GM18505 (cell line): ENCODE data around the gene PLCXD1.
"Not testable (repeated sequence)": the region's sequence is repeated elsewhere in the genome, so short reads cannot be mapped to it uniquely, and the experiment has no call there.

Experiments
- ATAC-seq: cut with Tn5 transposase; IDR thresholded peaks from one replicate; pipeline ENCODE4 v1.9.1; 2021; ENCODE audit not compliant: unreplicated experiment
- POLR2A ChIP-seq: IDR thresholded peaks from 4 replicates; pipeline ENCODE4 v1.6.1; 2011; ENCODE audit warnings: borderline replicate concordance; ENCODE audit not compliant: insufficient read depth, insufficient read length; ENCODE audit errors: extremely low read depth

Gene PLCXD1

DNA sequence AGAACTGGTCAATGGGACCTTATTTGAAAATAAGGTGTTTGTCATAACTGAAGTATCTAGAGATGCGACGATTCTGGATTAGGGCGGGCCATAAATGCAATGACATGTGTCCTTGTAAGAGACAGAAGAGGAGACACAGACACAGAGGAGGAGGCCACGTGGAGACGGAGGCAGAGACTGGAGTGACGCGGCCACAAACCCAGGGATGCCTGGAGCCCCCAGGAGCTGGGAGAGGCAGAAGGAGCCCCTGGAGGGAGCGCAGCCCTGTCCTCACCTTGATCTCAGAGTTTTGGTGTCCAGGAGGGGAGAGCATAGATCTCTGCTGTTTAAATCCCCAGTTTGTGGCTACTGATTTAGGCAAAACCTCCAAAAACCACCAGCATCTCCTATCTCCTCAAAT, 32.4 kb downstream of the PLCXD1 start:
- TF ChIP-seq POLR2A = no peak
- no peak for ATAC-seq

DNA sequence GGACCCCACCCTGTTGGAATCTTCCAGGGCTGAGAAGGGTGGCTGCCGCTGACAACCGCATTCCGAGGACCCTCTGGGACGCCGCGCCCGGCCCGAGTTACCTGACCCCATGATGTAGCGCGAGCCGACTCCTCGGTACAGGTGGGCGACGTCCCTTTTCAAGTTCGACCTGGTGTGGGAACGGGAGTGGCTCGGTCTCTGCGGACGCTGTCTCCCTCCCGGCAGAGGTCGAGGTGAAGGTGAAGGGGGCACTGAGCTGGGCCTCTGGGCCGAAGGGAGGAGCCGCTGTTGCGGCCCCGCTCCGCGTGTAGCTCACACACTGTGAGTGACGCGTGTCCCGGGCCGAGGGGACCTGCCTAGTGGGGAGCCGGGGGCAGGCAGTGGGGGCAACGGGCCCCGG, 32.9 kb downstream of the PLCXD1 start:
- no peak for ATAC-seq
- TF ChIP-seq POLR2A = no peak

DNA sequence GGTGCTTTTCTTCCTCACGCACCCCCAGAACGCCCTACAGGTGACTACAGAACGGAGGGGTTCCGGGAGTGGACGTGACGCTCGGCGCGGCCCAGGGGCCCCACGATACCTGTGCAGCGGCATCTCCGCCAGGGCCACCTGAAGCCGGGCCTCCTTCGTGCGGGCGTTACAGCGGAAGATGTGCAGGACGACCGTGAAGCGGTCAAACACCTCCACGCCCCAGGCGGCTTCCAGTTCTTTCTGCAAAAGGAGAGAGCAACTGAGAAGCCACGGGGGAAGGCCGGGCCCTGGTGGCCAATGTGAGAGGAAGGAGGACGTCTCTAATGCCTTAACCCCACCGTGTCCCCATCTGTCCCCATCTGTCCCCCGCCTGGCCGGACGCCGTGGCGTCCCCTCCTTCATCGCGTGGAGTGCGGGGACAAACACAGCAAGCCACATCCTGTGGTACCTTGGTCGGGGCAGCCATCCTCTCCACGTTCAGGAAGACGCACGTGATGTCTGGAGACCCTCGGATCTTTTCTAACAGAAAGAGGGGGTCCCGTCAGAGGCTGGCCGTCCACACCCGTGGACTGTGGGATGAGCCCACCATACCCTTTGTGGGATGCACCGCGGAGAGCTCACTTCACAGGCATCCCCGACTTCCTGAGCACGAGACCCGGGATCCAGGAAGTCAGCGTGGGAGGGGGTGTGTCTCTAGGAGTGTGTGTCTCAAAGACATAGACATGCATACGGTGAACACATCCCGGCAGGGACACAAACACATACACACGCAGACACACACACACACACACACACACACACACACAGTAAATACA, 33.8 kb downstream of the PLCXD1 start:
- no peak for TF ChIP-seq POLR2A
- ATAC-seq = no peak

DNA sequence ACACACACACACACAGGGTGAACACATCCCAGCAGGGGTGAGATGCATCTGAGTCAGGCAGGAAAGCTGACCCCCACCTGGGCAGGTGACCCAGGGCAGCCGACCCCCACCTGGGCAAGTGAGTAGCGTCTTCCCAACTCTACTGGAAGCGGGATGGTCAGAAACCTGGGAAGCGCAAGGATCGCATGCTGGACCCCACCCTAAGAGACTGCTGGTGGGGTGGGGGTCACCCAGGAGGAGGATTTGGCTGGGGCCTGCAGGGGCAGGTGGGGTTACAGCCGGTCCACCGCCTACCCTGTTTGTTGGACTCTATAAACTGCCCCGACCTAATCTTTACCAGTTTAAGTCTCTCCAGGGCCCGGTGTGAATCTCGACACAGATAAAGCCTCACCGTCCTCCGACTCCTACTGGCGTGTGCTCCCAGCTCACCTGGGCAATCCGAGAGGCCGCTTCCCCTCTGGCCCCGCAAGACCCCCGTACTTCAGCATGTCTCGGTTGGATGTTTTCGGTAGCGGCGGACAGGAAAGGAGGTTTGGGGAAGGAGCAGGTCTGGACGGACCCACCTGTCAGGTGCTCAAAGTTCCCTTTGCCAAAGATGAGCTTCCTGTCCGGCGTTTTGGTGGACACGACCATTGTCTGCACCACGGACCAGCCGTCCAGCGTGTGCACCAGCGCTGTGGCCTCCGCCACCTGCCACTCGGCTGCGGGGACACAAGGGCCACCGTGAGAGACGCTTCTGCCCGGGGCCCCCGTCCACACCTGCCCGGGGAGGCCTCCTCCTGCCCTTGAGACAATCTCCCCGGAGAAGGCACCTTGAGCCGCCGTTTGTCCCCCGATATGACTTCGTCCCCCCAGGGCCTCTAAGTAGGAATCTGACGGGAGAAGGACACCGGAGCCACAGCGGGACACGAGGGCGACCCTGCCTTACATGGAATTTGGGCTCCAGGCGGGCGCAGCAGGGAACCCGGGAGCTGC, 35.5 kb downstream of the PLCXD1 start:
- TF ChIP-seq POLR2A = no peak
- ATAC-seq = no peak

DNA sequence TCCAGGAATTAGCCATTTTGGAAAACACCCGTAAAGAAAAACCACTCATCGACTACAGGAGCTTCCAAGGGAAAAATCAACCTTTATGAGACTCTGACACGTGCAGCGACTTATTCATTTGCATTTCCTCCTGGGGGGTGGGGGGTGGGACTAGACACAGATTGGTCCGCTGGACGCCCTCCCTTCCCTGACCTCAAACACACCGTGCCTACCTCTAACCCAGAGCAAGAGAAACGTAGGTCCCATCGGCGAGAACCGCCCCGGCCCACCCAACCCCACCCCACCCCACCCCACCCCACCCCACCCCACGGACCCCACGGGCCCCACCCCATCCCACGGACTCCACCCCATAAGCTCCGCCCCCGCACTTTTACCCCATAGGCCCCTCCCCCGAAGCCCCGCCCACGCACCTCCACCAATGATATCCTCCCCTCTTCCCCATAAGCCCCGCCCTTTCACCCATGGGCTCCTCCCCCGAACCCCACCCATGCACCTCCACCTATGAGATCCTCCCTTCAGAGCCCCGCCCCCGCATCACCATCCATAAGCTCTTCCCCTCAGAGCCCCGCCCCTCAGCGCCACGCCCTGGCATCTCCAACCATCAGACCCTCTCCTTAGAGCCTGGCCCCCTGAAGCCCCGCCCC, 36.4 kb downstream of the PLCXD1 start:
- TF ChIP-seq POLR2A = no peak
- no peak for ATAC-seq

DNA sequence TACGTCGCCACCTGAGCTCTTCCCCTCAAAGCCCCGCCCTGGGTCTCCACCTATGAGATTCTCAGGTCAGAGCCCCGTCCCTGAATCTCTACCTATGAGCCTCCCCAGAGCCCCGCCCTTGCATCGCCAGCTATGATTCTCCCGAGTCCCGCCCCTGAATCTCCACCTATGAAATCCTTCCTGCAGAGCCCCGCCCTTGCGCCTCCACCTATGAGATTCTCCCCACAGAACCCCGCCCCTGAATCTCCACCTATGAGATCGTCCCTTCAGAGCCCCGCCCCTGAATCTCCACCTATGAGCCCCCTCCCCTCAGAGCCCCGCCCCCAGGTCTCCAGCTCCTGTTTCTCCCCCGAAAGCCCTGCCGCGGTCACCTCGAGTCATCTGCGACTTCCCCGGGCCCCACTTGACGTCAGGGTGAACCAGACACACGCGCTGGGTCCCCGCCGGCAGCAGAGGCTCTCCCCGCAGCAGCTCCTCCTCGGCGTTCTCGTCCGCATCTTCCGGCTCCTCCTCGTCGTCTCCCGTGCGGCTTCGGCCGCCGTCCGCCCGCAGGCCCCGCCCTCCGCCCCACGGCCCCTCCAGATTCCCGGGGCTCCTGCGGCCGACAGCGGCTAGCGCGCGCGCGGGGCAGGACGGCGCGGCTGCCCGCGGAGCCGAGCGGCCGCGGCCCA, 37.0 kb downstream of the PLCXD1 start:
- peak; percentile 51 for ATAC-seq
- TF ChIP-seq POLR2A = peak; percentile 67

DNA sequence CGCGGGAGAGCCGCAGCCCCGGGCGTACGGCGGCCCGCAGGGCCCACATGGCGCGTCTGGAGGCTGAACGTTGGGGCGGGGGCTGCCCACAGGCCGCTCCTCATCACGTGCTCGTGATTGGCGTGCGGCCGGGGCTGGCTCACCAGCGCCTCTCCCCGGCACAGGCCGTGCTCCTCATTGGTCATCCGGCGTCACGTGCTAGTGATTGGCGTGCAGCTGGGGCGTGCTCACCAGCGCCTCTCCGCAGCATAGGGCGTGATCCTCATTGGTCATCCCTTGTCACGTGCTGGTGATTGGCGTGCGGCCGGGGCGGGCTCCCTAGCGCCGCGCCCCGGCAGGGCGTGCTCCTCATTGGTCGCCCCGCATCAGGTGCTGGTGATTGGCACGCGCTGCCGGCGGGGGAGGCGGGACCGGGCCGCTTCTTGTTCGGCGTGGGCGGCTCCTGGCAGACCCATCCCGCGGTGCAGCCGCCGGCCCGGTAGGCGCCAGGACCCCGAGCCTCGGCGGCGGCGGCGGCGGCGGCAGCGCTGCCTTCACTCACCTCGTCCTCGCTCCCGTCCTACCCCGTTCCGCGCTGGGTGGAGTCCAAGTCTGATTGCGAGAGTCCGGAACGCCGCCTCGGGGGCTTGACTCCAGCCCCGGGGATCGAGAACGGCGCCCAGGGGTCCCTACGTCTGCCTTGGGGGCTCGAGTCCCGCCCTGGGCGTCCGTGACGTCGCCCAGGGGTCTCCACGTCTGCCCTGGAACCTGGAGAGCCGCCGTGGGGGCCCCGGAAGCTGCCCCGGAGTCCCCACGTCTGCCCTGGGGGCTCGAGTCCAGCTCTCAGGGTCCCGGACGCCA, 37.8 kb downstream of the PLCXD1 start, which contains the start of gene GTPBP6:
Gene GTPBP6, minus strand, starts transcription at position 58 of the 840 bp plus-strand sequence. Its CDS starts 9 bp downstream, at position 49.
- peak; percentile 62 for TF ChIP-seq POLR2A
- peak; percentile 74 for ATAC-seq

DNA sequence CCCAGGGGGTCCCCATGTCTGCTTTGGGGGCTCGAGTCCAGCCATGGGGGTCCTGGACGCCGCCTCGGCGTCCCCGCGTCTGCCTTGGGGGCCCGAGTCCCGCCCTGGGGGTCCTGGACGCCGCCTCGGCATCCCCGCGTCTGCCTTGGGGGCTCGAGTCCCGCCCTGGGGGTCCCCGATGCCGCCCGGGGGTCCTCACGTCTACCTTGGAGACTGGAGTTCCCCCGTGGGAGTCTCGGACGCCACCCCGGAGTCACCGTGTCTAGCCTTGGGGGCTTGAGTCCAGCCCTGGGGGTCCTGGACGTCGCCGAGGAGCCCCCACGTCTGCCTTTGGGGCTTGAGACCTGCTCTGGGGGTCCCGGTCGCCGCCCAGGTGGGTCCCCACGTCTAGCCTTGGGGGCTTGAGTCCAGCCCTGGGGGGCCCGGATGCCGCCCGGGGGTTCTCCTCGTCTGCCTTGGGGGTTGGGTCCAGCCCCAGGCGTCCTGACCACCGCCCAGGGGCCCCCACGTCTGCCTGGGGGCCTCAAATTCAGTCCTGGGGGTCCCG, 38.5 kb downstream of the PLCXD1 start:
- ATAC-seq = no peak
- TF ChIP-seq POLR2A = no peak

DNA sequence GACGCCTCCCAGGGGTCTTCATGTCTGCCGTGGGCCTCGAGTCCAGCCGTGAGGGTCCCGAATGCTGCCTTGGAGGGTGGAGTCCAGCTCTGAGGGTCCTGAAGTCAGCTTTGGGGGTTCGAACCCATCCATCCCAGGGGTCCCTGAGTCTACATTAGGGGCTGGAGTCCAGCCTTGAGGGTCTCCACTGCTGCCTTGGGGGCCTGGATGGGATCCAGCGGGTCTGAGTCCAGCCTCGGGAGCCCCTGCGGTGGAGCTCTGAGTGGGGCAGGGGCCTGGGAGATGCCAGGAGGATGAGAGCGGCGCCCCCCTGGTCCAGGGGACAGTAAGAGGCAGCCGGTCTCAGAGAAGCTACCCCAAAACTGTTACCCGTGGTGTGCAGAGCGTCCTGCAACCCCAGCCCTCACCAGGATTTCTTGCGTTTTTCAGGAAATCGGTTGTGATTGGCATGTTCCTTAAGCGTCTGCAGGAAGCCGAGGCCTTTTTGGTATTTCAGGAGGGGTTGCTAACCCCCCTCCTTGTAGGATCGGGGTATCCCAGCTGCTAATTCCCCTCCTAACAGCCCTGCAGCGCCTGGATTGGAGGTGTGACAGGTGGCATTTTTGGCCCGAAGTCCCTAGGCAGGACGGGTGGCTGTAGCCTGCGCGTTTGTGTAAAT, 39.1 kb downstream of the PLCXD1 start:
- TF ChIP-seq POLR2A = no peak
- ATAC-seq = no peak

DNA sequence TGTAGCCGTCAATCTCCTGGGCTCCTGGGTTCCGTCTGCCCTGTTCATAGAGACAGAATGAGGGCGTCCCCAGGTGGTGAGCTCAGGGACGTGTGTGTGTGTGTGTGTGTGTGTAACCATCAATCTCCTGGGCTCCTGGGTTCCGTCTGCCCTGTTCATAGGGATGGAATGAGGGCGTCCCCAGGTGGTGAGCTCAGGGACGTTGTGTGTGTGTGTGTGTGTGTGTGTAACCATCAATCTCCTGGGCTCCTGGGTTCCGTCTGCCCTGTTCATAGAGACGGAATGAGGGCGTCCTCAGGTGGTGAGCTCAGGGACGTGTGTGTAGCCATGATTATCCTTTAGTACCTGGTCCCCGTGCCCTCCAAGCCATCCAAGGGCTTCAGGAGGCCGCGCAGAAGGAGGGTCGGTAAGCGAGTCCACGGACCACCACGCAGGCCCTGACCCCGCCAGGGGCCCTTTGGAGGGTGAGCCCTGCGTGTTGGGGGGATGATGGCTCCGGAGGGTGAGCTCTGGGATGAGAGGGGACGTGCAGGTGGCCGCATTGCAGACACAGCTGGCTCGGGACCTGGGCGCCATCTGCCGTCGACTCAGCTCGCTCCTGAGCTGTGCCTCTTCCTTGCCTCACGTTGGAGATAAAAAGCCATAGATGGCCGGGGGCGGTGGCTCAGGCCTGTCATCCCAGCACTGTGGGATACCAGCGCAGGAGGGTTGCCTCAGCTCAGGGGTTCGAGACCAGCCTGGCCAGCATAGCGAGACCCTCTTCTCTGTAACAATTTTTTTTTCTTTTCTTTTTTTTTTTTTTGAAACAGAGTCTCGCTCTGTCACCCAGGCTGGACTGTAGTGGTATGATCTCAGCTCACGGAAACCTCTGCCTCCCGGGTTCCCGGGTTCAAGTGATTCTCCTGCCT, 42.8 kb downstream of the PLCXD1 start:
- ATAC-seq = no peak
- TF ChIP-seq POLR2A = no peak

DNA sequence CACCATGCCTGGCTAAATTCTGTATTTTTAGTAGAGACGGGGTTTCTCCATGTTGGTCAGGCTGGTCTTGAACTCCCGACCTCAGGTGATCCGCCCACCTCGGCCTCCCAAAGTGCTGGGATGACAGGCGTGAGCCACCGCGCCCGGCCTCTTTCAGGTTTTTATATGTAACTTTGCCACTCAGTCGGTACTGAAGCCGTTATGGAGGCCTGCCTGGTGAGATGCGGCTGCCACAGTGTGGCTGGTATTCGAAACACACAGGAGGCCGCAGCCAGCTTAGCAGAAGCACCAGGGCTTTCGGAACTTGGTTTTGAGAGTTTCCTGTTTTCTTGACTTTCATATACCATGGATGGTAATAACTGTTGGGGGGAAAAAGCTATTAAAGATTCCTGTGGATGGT, 43.5 kb downstream of the PLCXD1 start:
- ATAC-seq = not testable (repeated sequence)

DNA sequence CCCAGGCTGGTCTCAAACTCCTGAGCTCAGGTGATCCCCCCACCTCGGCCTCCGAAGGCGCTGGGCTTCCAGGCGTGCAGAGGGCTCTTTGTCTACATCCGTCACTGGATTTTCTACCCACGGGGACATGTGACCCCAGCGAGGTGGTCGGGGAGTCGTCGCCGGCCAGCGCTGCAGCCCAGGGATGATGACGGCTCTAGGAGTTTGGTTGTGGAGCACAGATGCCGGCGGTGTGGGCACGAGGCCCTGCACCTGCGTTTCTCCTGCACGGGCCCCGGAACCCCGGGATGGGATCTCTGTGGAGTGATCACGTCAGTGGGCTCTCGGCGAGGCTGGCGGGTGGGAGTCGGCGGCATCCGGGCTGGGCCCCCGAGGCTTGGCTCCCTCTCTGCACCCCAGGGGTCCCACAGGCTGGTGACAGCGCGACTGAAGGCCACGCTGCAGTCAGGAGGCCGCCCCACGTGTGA, 46.5 kb downstream of the PLCXD1 start:
- ATAC-seq = no peak

More for the DNA sequence above, 46.5 kb downstream of the PLCXD1 start:
- TF ChIP-seq POLR2A = no peak
